Vagina (tissue), 2 donors: ENCODE data around the gene UBN1. TPM values are rescaled to one million over a fixed set of nuclear protein-coding genes. Genes with fewer than 3 reads are reported as not detected.

Source experiments
- DNase-seq, 2 donors: peaks; one replicate each; pipeline ENCODE4 v3.0.0-alpha.2; 2017; ENCODE audit errors: extremely low spot score in 2 of 2
- H3K27ac ChIP-seq: fragments of 200-600 bp; sonication (generic); one replicate; pipeline ENCODE4 v1.5.1; 2019
- H3K27me3 ChIP-seq: fragments of 200-600 bp; sonication (generic); one replicate; pipeline ENCODE4 v1.5.1; 2019
- H3K36me3 ChIP-seq, 2 donors: fragments of 200-600 bp; sonication (generic); one replicate each; pipeline ENCODE4 v1.5.1; 2017 to 2019
- H3K4me1 ChIP-seq: fragments of 200-600 bp; sonication (generic); one replicate; pipeline ENCODE4 v1.5.1; 2019
- H3K4me3 ChIP-seq, 2 donors: fragments of 200-600 bp; sonication (generic); 1 replicate in 1 of 2; 2 replicates in 1 of 2; pipeline ENCODE4 v1.5.1; 2016 to 2019
- H3K9me3 ChIP-seq: fragments of 200-600 bp; sonication (generic); one replicate; pipeline ENCODE4 v1.5.1; 2019
- POLR2A ChIP-seq, 2 donors: fragments of 450-650 bp; IDR thresholded peaks; one replicate each; pipeline ENCODE4 v1.6.1; 2017; ENCODE audit warnings: antibody characterized with exemption in 2 of 2, mild to moderate bottlenecking in 2 of 2, moderate library complexity in 2 of 2
- POLR2AphosphoS5 ChIP-seq, 2 donors: sonication (generic); formaldehyde crosslinking; IDR thresholded peaks; one replicate each; pipeline ENCODE4 v1.9.0; 2017; ENCODE audit warnings: antibody characterized with exemption in 2 of 2, mild to moderate bottlenecking in 2 of 2, low read depth in 1 of 2; ENCODE audit not compliant: insufficient read depth in 1 of 2
- intact Hi-C: fragments of 100-400 bp; cut with DNase I; formaldehyde crosslinking; loops from one replicate; pipeline ENCODE4 v1.15.1; 2023
- total RNA-seq: library from RNA; depleted of rRNA; stranded (reverse); fragments of >200 nt; gene quantifications from one replicate; pipeline ENCODE4 v1.2.3, GENCODE V29; 2016
- TF ChIP-seq, protein P1 (sequence below), 3 experiments: fragments of 450-650 bp in 2 of 3; fragments of 200-600 bp in 1 of 3; sonication (generic) in 1 of 3; IDR thresholded peaks; one replicate each; pipeline ENCODE4 v1.5.1; 2017 to 2019; ENCODE audit warnings: antibody characterized with exemption in 3 of 3, mild to moderate bottlenecking in 2 of 3, moderate library complexity in 2 of 3

UBN1 gene
- total RNA-seq, 1 donor from 2014 or later: 17.2 TPM

DNA sequence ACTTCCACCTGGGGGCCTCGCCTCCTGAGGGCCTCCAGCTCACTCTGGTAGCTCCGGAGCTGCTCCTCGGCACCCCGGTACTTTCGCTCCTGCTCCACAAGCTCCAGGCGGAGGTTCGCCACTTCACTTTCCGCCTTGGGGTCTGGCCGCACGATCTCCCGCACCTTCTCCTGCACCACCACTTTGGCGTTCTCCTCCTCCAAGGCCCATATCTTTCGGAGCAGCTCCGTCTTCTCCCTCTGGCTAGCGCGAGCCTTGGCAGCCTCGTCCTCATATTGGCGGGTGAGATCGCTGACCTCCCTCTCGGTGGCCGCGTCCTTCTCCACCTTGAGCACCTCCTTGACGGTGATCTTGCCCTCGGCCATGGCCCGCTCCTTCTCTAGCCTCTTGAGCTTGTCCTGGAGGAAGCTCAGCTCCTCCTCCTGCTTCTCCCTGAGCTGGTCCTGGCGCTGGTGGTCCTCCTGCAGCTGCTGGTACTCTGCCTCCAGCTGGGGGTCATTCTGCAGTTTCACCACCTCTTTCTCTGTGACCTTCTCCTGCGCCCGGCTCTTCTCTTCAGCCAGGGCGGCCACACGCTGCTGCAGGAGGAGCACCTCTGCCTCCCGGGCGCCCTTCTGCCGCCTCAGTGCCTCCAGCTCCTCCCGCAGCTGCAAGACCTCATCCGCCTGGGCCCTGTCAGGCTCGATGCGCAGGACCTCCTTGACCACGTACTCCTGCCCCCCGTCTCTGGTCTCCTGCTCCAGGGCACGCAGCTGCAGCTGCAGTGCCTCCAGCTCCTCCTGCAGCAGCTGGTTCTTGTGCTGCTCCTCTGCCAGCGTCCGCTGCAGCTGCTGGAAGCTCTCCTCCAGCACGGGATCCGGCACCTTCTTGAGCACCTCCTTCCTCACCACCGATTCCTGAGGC, 37.9 kb downstream of the UBN1 start:
- Histone ChIP-seq H3K9me3 (no peaks in the 10 kb centered on the region), H3K36me3 (peaks cover 0 to 96% of the 10 kb centered on the region in 2 donors), H3K27me3 (no peaks in the 10 kb centered on the region), H3K4me1 (no peaks in the 10 kb centered on the region), H3K27ac (no peak overlapping the region), H3K4me3 (no peak overlapping the region)
- TF ChIP-seq, protein P1, sequence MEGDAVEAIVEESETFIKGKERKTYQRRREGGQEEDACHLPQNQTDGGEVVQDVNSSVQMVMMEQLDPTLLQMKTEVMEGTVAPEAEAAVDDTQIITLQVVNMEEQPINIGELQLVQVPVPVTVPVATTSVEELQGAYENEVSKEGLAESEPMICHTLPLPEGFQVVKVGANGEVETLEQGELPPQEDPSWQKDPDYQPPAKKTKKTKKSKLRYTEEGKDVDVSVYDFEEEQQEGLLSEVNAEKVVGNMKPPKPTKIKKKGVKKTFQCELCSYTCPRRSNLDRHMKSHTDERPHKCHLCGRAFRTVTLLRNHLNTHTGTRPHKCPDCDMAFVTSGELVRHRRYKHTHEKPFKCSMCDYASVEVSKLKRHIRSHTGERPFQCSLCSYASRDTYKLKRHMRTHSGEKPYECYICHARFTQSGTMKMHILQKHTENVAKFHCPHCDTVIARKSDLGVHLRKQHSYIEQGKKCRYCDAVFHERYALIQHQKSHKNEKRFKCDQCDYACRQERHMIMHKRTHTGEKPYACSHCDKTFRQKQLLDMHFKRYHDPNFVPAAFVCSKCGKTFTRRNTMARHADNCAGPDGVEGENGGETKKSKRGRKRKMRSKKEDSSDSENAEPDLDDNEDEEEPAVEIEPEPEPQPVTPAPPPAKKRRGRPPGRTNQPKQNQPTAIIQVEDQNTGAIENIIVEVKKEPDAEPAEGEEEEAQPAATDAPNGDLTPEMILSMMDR (IDR thresholded peaks at IDR 0.05): no peak
- TF ChIP-seq POLR2A (IDR thresholded peaks at IDR 0.05): no peak
- no peak for TF ChIP-seq POLR2AphosphoS5 (IDR thresholded peaks at IDR 0.05; ENCODE audit: insufficient read depth in 1 of 2, low read depth in 1 of 2)
- no peak for DNase-seq
- intact Hi-C loops: no loop called here

DNA sequence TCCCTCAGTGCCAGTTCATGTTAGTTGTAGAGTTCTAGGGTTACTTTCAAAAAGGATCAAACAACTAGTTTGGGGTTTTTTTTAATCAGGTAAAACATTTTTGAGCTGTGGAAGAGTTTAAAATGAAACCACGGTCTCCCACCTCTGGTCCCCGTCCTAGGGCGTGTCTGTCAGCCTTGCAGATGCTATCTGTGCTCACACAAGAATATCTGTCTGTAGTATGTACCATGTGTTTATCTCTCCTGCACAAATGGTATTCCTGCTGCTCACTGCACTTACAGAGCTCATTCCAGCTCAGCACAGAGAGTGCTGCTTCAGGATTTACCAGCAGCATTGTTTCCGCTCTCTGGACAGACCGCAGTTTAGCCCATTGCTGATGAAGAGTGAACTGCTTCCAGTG, 38.9 kb downstream of the UBN1 start:
- H3K9me3 ChIP-seq: no peaks in the 10 kb centered on the region
- no peaks in the 10 kb centered on the region for H3K27me3 ChIP-seq
- no peak for DNase-seq
- no peak overlapping the region for H3K4me3 ChIP-seq
- intact Hi-C loops: no loop called here
- peaks cover 0 to 96% of the 10 kb centered on the region in 2 donors for H3K36me3 ChIP-seq
- no peak for TF ChIP-seq POLR2AphosphoS5 (IDR thresholded peaks at IDR 0.05; ENCODE audit: insufficient read depth in 1 of 2, low read depth in 1 of 2)
- TF ChIP-seq POLR2A (IDR thresholded peaks at IDR 0.05): no peak
- TF ChIP-seq, protein P1 (IDR thresholded peaks at IDR 0.05): no peak
- no peaks in the 10 kb centered on the region for H3K4me1 ChIP-seq
- no peak overlapping the region for H3K27ac ChIP-seq

DNA sequence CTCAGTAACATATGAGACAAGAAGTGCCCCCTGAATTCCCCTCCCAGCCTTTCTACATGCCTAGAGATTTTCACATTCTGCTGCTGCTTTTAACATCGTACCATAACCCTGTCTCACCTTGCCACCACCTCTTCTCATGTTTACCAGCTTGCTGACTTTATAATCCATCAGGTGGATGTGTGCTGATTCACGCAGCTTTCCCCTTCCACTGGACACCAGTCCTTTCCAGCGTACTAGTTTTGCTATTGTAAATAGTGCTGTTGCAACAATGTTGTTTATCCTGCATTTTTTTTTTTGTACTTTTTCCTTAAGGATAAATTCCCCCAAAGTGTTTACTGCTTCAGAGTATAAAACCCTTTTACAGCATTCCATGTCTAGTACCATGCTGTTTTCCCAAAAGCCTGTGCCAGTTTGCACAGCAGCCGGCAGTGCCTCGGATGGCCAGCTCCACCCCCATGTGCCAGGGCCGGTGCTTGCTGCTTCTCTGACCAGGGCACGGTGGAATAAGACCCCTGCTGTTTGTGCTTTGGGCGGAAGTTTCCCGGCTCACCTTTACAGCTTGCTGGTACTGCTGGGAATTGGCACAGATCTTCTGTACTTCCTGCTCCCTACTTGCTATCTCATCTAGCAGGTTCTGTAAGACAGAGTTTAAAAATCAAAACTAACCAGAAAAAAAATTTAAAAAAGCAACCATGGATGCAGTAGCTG, 41.3 kb downstream of the UBN1 start:
- no peaks in the 10 kb centered on the region for H3K9me3 ChIP-seq
- no peak overlapping the region for H3K4me3 ChIP-seq
- TF ChIP-seq POLR2A (IDR thresholded peaks at IDR 0.05) (no peak), POLR2AphosphoS5 (IDR thresholded peaks at IDR 0.05; ENCODE audit: insufficient read depth in 1 of 2, low read depth in 1 of 2) (no peak)
- TF ChIP-seq, protein P1 (IDR thresholded peaks at IDR 0.05): no peak
- H3K27ac ChIP-seq: no peak overlapping the region
- no peak for DNase-seq
- intact Hi-C loops: no loop called here
- peaks cover 19% of the 10 kb centered on the region for H3K4me1 ChIP-seq
- peaks cover 0 to 97% of the 10 kb centered on the region in 2 donors for H3K36me3 ChIP-seq
- H3K27me3 ChIP-seq: no peaks in the 10 kb centered on the region

DNA sequence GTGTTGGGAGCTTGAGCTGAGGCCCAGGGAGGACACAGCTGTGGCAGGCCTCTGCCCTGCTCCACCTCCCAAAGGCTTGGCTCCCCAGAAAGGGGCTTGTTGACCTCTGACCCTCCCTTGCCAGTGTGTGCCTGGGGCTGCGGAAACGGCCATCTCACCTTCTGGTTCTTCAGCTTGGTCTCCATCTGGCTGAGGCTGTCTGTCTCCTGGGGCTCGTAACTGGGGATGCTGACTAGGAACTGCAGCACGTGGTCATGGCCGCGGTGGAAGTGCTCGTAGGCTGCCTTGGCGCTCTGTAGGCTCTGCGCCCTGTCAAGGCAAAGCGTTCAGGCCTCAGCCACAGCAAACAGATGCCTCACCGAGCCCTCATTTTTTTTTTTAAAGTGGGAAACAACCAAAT, 42.7 kb downstream of the UBN1 start:
- peaks cover 19% of the 10 kb centered on the region for H3K4me1 ChIP-seq
- DNase-seq: no peak
- H3K36me3 ChIP-seq: peaks cover 0 to 97% of the 10 kb centered on the region in 2 donors
- intact Hi-C loops: no loop called here
- H3K27ac ChIP-seq: no peak overlapping the region
- TF ChIP-seq POLR2AphosphoS5 (IDR thresholded peaks at IDR 0.05; ENCODE audit: insufficient read depth in 1 of 2, low read depth in 1 of 2): no peak
- TF ChIP-seq, protein P1 (IDR thresholded peaks at IDR 0.05): no peak
- no peak for TF ChIP-seq POLR2A (IDR thresholded peaks at IDR 0.05)
- H3K27me3 ChIP-seq: no peaks in the 10 kb centered on the region
- no peaks in the 10 kb centered on the region for H3K9me3 ChIP-seq
- H3K4me3 ChIP-seq: no peak overlapping the region
